GM19240 (cell line): ENCODE measurements around the gene OR2V1.
"Not testable (repeated sequence)": the region's sequence is repeated elsewhere in the genome, so short reads cannot be mapped to it uniquely, and the experiment has no call there.

Source experiments
- DNase-seq: peaks from one replicate; pipeline ENCODE4 v3.0.0; 2011; ENCODE audit warnings: low spot score; ENCODE audit not compliant: insufficient read length

The OR2V1 gene

DNA sequence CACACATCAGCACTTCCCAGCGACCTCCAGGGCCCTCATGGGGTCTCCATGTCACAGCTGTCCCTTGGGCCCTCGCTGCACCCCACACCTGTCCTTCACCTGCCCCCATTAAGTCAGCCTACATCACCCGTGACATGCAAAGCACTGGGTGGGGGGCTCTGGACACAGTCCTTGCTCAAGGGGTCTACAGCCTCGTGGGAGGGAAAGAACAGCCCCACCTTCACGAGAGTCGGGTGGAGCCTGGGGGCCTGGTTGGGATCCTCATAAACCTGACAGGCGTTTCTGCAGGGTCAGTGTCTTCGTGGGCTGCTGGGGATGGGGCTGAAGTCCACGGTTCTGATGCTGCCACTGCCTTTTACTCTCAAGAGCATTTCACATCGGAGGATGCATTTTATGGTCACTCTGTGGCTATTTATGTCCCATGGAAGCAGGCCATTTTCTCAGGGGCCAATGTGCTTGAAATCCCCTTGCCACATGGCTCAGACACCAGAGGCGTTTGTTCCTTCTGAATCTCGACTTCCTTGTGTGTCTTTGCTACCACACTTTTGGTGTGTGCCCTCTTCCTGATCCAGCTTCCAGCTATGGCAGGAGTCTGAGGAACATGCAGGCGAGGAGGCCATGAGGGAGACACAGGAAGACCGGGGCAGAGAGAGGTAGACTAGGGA, at the start of gene OR2V1:
TSS of gene OR2V1 (minus strand) at position 338 of the 665 bp plus-strand sequence. CDS start 5,865 bp downstream, outside the sequence.
- DNase-seq = no peak

- not testable (repeated sequence) for DNase-seq
These were observed 46.6 kb upstream of the OR2V1 start for GRCh38 chr5:181177559-181177958.

- DNase-seq = no peak
These were observed 45.4 kb upstream of the OR2V1 start for GRCh38 chr5:181176254-181176952.

DNA sequence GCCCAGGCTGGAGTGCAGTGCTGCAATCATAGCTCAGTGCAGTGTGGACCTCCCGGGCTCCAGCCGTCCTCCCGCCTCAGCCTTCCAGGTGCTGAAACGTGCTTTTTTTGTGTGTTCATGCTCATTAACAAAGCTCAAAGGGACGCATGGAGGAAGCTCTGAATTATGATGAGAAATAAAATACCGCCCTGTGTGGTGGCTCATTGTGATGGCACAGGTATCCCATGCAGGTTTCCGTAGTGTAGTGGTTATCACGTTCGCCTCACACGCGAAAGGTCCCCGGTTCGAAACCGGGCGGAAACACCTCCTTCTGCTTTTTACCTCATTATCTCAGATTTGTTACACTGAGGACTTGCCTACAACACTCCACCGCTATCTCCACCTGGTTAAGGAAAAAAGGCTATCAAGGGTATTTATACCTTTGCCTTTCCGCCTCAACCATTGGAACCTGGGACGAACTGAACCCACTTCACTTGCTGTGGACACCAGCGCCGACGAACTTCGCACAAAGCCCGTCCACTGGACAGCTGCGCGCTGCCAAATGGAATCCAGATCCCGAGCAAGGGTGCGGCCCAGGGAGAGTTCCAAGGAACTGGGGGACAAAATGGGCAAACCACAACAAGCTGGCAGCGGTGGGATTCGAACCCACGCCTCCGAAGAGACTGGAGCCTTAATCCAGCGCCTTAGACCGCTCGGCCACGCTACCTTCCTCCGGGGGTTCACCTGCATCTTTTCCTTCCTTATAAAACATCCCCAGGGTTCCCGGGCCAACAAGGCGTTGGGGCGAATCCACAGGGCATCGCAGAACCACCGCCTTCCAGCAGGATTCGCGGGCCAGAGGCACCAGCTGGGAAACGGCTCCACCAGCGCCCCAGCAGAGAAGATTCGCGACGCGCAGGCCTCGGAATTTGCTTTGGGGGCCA, 42.7 kb upstream of the OR2V1 start:
- DNase-seq = no peak

DNA sequence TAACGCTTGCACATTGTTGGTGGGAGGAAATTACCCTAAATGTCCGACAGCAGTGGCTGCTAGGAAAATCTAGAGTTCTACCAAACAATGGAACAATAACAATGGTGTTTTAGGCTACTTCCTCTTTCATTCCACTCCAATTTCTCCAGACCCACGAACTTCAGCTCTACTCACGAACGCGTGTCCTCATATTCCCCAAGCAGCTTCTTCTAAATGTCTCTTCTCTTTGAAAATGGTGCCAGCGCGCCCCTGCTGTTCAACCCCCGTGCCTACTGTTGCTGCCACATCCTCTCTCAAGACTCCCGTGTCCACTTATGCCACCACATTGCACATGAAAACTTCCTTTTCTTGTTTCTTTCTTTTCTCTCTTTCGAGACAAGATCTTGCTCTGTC, 42.1 kb upstream of the OR2V1 start:
- DNase-seq = no peak

GRCh38 chr5:181171782-181172181, 40.8 kb upstream of the OR2V1 start:
- no peak for DNase-seq

GRCh38 chr5:181170996-181171395, 40.0 kb upstream of the OR2V1 start:
- no peak for DNase-seq

GRCh38 chr5:181170237-181170825, 39.4 kb upstream of the OR2V1 start:
- no peak for DNase-seq

GRCh38 chr5:181169459-181170236, 38.7 kb upstream of the OR2V1 start:
- not testable (repeated sequence) for DNase-seq

GRCh38 chr5:181168595-181169118, 37.7 kb upstream of the OR2V1 start:
- DNase-seq = no peak

DNA sequence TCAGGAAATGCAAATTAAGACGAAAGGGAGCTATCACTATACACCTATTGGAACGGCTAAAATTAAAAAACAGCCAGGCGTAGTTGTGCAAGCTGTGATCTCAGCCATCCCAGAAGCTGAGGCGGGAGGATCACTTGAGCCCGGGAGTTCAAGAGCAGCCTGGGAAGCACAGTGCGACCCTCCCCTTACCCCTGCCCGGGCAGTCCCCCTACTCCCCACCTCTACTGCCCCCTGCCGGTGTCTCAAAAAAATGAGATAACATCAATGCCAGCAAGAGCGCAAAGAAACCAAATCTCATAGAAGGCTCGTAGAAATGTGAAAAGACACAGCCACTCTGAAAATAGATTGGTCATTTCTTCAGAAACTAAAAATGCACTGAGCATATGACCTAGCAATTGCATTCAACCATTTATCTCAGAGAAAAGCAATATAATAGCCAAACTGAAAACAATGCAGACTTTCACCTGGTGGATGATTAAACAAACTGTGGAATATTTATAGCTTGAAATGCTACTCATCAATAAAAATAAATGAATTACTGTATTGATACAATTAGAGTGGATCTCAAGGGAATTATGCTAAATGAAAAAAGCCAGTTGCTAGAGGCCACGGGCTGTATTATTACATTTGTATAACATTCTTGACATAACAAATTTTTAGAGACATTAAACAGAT, 37.0 kb upstream of the OR2V1 start:
- no peak for DNase-seq

- DNase-seq = no peak
These were observed 36.1 kb upstream of the OR2V1 start for GRCh38 chr5:181166812-181167733.

GRCh38 chr5:181164076-181164952, 33.3 kb upstream of the OR2V1 start:
- no peak for DNase-seq

GRCh38 chr5:181163487-181164075, 32.6 kb upstream of the OR2V1 start:
- no peak for DNase-seq

DNA sequence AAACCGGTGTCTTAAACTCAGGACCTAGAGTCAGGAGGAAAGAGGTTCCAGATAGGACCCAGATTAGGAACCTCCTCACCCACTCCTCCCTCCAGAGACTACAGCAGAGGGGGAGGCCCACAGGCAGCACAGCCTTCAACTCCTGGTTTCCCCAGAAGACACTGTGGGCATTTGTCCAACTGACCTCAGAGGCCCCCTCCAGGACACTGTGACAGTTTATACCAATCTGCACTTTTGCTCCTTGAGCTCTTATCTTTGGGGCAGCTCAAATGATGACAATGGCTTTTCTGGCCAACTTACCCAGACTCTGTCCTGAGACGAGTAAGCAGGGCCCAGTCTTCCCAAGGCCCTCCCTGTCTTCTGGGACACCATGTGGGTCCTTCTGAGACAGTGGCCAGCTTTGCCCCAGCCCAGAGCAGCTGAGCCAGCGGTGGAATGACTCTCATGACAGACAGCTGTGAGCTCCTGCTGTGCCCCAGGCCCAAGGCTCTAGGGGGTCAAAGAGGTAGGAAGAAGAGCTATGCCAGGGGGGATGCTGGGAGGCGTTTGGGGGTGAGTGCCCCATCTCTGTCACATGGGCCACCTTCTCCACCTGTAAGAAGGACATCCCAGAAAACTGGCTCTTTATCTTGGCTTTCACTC, 30.7 kb upstream of the OR2V1 start:
- DNase-seq = no peak

GRCh38 chr5:181160755-181161533, 30.0 kb upstream of the OR2V1 start:
- DNase-seq = not testable (repeated sequence)
